ELR (cell line): ENCODE results near the gene HMCES.

Source experiments
- DNase-seq: peaks from one replicate; pipeline ENCODE4 v3.0.0-alpha.2; 2015; ENCODE audit warnings: low read depth

Gene HMCES

GRCh38 chr3:129304146-129304961, 25.7 kb downstream of the HMCES start:
- DNase-seq = no peak

GRCh38 chr3:129304962-129305222, 26.2 kb downstream of the HMCES start:
- DNase-seq = no peak

GRCh38 chr3:129305592-129306091, 27.0 kb downstream of the HMCES start:
- DNase-seq = peak; percentile 82

DNA sequence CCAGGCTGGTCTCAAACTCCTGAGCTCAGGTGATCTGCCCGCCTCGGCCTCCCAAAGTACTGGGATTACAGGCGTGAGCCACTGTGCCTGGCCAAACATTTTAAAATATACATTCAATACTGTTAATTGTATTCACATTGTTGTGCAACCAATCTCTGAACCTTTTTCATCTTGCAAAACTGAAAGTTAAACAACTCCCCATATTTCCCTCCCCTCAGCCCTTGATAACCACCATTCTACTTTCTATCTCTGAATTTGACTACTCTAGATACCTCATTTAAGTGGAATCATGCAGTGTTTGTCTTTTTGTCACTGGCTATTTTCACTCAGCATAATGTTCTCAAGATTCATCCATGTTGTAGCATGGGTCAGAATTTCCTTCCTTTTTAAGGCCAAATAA, 30.0 kb downstream of the HMCES start:
- no peak for DNase-seq

- DNase-seq = no peak
These were observed 31.7 kb downstream of the HMCES start for GRCh38 chr3:129310111-129311011.

DNA sequence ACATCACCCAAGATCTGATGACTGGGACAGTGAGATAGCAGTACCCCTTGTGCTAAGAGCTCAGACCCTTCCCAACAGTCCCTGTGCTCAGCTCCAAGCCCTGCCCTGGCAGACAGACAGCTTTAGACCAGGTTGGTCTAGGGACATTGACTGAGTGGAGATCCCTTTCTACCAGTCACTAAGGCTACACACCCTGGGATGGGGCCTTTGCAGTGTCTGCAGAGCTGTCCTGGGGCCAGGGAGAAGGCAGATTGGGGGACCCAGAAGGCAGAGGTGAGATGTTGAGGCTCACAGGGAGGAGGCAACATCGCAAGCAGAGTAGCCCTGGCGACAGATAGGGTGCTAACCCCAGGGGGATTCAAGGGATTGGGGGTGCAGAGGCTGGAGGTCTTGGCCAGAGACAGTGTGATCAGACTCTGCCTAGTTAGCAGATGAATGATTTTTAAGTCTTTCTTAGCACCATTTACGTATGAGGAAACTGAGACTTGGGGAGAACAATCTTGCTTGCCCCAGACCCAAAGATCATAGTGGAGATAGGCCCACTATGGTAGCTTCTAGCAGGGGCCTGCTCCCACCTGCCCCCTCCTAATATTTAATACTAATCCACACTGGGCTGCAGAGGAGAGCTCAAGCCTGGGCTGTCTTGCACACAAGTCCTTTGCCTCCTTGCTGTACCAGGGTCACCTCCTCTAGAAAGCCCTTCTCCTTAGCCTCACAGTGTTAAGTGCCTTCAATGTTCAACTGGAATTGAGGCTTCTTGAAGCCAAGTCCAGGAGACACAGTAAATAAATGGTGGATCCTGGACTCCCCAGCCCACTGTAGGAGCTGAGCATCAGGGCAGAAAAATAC, 32.6 kb downstream of the HMCES start:
- no peak for DNase-seq

GRCh38 chr3:129312021-129312639, 33.5 kb downstream of the HMCES start:
- DNase-seq = no peak

GRCh38 chr3:129312671-129313414, 34.2 kb downstream of the HMCES start:
- no peak for DNase-seq

- no peak for DNase-seq
These were observed 34.7 kb downstream of the HMCES start for GRCh38 chr3:129313415-129313664.

DNA sequence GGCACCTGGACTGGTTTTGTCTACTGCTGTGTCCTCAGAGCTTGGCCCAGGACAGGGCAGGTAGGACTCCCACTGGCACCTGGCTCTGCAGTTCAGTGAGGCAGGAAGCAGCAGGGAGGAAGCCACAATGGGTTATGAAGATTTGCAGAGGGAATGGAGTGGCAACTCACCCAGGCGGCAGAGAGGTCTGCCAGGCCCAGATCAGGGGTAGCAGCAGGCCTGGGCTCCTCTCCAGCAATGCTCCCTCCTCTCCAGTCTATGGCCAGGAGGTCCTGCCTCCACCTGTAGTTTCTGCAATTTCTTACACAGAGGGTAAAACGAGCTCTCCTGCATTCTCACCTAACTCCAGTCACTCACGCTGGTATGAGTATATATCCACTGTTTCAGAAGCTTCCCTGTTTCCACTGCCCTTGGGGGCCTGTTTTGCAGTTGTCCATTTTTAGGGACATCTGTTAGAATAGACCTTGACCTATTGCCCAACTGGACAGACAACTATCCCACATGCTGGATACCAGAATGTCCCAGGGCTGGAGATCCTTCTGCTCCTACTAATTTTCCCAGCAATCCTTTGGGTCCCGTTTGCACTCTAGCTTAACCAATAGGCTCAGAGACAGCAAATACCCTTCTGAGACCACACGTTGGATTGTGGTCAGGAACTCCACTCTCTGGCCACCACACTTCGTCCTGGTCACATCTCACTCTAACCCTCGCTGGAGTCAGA, 35.2 kb downstream of the HMCES start:
- peak; percentile 63 for DNase-seq

GRCh38 chr3:129314386-129315222, 35.9 kb downstream of the HMCES start:
- peak; percentile 94 for DNase-seq

DNA sequence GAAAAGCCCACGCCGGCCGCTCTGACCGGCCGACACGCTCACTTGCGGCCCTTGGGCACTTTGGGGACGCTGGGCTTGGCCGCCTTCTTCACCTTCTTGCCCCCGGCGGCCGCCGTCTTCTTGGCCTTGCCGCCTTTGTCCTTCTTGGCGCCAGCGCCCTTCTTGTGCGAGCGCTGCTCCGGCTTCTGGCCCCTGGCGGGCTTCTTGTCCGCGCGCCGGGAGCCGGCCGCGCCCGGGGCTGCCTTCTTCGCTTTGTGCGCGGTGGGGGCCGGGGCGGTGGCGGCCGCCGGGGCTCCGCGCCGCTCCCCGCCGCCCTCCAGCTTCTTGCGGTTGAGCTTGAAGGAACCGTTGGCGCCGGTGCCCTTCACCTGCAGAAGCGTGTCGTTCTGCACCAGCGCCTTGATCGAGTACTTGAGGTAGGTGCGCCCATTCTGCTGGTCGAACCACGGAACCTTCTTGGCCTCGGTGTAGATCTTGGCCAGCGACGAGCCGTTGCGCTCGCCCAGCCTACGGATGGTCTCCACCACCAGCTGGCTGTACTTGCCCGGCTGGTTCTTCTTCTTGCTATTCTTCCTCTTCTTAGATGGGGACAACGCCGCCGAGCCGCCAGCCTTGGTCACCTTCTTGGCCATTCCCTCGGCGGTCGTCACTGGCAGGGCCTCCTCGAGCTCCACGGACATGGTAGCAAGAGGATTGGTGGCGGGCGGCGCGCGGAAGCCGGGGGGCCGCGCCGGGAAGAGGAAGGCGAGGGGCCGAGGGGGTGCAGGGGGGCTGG, 36.7 kb downstream of the HMCES start:
- DNase-seq = peak; percentile 53

DNA sequence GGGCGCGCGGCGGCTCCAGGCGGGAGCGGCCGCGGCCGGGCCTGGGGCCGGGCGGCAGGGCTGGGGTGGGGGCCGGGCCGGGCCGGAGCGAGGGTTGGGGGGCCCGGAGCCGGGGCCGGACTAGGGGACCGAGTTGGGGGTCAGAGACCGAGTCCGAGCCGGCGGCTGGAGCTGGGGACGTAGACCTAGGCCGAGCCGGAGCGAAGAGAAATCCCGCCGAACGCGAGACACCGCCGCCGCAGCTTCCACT, 37.3 kb downstream of the HMCES start:
- DNase-seq = no peak

GRCh38 chr3:129316248-129317013, 37.8 kb downstream of the HMCES start:
- peak; percentile 89 for DNase-seq

DNA sequence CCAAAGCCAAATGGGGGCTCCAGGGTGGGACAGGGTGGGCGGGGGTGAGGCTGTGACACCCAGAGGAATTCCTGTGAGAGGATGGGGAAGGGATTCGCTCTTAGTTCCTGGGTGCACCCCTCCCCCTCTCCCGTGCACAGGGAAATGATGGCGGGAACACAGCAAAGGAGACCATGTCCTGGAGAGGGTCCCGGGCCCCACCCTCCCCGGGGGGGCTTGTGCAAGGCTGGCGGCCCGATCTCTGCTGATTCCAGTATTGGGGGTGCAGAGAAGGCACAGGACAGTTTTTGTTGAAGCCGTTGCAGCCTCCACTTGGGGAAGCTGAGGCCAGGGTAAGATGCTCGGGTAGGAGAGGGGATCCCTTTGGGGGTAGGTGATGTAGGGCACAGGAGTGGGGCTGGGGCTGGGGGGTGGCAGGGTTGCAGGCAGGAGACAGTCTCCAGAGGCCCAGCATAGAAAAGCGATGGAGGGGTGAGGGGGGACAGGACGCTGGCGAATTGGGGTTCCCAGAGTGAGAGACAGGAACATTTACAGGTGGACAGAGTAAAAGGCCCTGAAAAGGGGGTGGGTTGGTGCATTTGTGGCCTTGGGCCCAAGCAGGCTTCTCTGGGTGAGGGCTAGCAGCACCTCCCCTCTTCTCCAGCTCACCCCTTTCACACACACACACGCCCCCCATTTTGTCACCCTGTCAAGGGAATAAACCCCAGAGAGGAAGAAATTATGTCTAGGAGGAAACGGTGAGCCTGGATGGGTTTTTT, 38.5 kb downstream of the HMCES start:
- DNase-seq = no peak

DNA sequence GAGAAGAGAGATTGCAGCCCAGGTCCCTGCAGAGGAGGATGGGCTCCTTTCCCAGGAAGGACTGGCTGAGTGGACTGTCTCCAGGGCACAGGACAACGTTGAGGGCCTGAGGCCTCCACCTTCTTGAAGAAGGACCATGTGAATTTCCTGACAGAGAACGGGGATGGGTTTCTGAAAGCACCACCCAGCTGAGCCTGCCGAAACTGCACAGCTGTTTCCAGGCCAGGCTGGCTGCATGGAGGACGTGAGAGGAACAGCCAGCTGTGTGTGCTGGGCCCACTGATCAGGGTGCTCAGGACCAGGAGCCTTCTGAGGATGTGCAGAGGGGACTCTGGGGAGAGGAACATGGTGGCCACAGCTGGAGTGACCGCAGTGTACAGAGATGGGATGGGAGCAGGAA, 39.2 kb downstream of the HMCES start:
- DNase-seq = no peak

- DNase-seq = no peak
These were observed 40.3 kb downstream of the HMCES start for GRCh38 chr3:129318921-129319320.

DNA sequence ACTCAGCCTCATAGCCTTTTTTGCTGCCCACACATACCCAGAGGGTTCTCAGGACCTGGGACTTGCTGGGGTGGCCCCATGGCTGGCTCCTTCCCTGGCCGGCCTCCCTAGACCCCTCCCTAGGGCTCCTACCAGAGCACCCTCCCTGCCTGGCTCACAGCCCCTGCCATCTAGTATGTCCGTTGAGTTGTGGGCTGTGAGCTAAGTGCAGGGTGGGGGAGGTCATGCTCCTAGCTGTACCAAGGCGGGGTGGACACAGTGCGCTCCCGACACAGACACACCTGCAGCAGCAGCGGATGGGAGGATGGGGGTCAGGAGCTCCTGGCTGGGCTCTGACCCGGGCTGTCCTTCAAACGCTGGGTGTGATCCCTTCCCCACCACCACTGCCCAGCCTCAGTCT, 41.6 kb downstream of the HMCES start:
- DNase-seq = no peak
